ENCODE data around the gene SBF1.
"Not testable (repeated sequence)": the region's sequence is repeated elsewhere in the genome, so short reads cannot be mapped to it uniquely, and the experiment has no call there.

The SBF1 gene

GRCh38 chr22:50443801-50444625, 30.8 kb downstream of the SBF1 start:
- no peak for DNase-seq

DNA sequence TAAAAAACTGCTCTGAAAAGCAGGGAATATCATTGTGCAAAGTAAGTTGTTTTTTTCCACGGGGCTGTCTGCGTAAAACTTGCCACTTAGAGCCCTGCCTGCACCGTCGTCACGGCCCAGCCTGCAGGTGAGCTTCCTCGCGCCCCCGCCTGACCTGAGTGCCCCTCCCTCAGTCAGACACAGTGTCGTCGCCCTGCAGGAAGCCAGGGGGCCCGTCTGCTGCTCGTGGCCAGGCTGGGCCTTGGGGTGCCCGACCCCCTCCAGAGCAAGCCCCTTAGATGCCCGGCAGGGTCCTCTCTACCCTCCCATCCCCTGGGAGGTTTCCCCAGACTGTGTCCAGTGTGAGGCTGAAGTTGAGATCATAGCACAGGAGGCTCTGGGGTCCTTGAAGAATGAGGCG, 31.6 kb downstream of the SBF1 start:
- no peak for DNase-seq

- DNase-seq, result no peak
These were observed 33.3 kb downstream of the SBF1 start for GRCh38 chr22:50441428-50441993.

DNA sequence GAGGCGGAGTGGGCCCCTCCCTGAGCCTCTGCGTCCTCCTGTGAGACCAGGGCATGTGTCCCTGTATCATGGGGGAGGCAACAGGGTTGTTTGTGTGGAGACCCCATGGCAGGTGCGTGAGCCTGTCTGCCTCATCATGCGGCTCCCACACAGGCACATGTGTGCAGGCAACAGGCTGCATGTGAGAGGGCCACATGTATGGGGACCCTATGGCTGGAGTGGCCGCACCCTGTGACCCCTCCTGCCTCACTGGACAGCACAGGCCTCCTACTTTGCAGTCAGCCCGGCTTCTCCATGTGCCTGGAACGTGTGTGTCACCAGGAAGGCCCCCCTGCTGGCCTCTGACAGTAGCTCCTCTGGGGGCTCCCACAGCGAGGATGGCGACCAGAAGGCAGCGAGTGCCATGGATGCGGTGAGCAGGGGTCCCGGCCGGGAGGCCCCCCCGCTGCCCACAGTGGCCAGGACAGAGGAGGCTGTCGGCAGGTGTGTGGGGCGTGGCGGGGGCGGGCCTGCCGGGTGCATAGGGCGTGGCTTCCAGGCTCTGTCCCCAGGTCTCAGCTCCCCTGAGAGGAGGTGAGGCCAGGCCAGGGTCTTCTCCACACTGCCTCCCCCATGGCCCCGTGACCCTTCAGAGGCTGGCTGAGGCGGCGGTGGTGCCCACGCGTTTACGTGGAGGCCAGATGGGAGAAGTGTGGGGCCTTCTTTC, 34.1 kb downstream of the SBF1 start:
- DNase-seq, result no peak

DNA sequence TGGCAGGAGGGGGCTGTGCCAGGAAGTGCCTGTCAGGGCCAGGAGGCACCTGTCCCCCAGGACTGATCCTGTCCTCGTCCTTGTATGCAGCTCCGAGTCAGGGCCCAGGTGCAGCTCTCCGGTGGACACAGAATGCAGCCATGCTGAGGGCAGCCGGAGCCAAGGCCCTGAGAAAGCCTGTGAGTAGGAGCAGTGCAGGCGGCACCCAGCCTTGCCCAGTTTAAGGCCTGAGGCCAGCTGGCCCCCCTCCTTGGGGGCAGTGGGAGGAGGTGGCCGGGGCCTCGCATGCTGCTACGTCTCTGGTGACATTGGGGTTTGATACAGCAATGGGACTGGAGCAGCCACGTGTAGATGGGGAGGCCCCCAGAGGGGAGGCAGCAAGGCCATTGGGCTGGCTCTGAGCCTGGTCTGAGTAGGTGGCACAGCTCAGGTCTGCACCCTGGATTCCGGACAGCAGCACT, 34.9 kb downstream of the SBF1 start:
- no peak for DNase-seq

DNA sequence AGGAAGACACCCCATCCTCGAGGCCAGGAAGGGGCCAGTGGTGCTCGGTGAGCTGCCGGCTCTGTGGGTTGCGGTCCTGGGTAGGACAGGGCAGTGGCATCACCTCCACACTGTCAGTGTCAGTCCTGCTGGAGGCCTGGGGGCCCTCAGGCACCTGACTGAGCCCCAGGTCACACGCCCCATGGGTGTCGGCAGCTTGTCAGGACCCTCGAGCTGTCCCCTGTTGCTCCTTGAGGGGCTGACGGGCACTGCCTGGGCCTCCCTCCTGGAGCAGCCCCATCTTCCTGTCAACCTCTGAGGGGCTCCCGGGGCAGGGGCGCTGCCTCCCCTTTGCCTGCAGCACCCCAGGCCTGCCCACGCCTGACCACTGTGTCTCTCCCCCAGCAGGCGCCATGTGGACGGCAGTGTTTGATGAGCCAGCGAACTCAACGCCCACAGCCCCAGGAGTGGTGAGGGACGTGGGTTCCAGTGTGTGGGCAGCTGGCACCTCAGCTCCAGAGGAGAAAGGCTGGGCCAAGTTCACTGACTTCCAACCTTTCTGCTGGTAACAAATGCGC, 35.4 kb downstream of the SBF1 start:
- DNase-seq, result no peak

DNA sequence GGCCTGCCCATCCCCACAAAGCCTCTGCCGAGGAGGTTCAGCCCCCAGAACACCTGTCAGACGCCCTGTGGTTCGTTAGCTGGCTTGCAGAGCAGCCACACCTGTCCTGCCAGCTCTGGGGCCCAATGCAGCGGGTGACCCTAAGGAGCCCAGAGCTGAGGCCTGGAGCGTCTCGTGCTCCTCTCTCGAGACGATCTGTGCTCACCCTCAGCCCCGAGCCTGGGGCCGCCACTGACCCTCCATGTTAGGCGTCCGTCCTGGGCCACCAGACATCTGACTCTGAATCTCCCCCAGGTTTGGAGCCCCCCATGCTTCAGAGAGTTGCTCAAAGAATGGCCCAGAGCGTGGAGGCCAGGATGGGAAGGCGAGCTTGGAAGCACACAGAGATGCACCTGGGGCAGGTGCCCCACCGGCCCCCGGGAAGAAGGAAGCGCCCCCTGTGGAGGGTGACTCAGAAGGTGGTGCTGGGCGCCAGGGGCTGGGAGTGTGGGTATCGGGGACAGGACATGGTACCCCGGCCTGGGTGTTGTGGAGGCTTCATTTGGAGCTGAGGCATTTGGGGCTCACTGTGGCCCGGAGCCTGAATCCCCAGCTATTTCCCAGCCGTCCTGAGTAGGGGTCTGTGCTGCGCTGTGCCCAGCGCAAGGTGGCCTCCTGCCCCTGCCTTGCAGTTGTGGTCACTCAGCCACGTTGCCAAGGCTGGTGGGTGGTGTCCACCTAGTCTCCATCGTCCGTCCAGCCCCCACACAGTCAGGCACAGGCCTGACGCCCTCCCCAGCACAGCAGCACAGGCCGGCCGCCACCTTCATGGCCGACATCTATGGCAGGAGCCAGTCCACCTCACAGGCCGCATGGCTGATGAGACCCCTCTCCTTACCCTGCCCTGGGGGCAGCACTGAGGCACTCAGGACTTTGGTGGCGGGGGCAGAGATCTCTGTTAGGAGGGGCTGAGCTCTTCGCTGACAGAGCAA, 36.2 kb downstream of the SBF1 start:
- no peak for DNase-seq

DNA sequence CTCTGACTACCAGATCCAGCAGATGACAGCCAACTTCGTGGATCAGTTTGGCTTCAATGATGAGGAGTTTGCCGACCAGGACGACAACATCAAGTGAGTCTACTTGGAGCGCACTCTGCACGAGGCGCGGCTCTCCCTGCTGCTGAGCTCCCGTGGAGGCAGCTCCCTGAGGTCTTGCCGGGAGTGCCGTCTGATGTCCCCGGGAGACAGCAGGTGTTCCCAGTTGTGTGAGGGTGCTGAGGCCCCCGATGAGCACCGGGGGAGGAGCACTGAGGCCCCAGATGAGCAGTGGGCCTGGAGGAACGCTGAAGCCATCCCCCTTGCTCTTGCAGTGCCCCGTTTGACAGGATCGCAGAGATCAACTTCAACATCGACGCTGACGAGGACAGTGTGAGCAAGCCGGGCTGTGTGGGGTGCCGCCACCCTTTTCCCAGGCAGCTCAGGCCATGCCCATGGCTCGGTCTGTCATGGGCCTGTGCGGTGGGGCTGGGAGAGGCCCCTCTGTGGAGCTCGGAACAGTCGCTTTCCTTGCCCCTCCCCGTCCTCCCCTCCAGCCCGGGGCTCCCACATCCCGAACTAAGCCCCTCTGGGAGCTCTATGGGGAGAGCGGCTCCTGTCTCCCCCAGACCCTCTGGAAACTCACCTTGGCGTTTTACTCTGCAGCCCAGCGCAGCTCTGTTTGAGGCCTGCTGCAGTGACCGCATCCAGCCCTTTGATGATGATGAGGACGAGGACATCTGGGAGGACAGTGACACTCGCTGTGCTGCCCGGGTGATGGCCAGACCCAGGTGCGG, 37.1 kb downstream of the SBF1 start:
- DNase-seq, result no peak

DNA sequence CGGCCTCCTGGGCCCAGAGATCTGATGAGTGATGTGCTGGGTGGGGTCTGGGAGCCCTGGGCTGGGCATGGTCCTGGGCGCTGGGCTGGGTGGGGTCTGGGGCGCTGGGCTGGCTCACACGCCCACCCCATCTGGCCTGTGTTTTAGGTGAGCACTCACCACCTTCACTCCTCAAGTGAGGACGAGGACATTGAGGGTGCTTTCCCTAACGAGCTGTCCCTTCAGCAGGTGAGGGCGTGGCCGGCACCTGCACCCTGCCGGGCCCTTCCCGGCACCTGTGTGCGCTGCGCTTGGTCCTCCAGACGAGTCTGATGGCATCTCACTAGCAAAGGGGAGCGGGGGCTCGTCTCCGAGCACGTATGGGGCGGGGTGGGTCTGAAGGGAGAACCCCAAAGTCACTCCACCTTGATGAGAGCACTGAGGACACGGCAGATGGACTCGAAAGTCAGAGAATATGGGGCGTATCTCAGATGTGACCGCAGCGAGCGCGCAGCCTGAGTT, 37.9 kb downstream of the SBF1 start:
- DNase-seq, result no peak

DNA sequence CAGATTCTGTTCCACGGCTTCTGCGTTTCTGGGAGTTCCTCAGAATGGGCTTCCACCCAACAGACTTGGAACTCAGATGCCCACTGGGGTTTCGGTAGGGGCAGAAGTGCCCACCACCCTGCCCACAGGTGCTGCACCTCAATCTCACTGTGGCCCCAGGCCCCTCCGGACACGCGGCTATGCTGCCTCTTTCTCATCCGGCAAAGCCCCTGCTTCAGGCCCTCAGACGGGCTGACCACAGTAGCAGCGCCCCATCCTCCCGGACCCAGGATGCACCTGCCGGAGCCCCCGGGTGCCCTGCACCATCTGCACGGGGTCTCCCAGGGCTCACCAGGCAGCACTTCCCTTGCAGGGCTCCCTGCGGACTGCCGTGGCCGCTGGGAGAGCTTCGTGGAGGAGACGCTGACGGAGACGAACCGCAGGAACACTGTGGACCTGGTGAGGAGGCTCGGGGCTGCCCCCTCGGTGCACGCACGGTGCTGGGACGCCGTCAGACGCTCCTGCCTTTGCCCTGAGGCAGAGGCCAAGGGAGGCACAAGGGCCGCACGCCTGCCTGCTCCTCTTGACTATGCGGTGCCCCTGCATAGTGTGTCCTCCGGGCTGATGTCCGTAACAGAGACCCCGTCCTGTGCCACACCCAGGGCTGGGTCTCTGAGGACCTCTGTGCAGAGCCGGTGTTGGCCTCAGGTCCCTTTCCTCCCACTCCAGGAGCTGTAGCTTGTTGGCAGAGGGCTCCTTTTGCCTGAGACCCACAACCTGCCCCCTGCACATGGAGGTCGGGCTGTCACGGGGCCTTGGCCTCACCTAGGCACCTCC, 38.6 kb downstream of the SBF1 start:
- DNase-seq, result no peak

GRCh38 chr22:50435291-50436014, 39.4 kb downstream of the SBF1 start:
- DNase-seq, result no peak

- no peak for DNase-seq
These were observed 40.0 kb downstream of the SBF1 start for GRCh38 chr22:50434849-50435248.

DNA sequence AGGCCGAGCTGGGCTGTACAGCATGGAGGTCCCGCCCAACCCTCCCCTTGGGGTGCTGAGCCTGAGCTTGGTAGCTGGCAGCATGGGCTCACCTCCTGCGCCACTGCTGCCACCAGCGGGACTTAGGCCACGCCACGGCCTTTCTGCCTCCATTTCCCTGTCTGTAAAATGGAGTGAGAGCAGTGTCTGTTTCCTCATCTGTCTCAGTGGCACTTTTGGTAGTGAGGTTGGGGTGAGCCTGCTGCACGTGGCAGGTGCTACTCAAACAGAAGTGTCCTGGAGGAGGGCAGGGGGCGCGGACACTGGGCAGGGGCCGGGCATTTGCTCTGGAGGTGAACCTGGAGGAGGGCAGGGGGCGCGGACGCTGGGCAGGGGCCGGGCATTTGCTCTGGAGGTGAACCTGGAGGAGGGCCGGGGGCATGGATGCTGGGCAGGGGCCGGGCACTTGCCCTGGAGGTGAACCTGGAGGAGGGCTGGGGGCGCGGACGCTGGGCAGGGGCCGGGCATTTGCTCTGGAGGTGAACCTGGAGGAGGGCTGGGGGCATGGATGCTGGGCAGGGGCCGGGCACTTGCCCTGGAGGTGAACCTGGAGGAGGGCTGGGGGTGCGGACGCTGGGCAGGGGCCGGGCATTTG, 41.8 kb downstream of the SBF1 start:
- not testable (repeated sequence) for DNase-seq

DNA sequence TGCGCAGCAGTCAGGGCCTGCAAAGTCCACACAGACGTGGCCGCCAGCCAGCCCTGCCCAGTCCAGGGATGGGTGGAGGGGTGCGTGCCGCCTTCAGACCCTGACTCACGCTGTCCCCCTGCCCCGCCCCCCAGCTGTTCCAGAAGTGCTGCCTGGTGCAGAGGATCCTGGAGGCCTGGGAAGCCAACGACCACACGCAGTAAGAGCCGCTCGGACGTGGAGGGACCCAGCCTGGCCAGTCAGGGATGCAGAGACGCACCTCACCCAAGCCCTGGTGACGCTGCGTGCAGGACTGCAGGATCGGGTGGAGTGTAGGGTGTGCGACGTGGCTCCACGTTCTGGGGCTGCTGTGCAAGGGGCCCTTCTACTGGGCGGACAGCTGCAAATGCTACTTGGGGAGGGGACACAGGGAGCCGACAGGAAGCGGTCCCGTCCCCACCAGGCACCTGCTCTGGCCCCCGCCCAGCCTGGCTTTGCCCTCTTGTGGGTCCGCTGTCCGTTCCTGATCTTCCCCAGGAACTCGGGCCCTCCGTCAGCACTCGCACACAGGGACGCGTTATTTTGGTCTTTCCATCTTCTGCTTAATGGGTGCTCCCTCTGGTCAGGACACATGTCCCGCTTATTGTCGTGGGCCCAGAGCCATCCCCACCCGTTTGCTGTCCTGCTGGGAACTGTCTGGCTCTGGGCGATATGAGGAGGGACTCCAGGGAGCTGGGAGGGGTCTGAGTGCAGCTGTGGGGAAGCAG, 42.5 kb downstream of the SBF1 start:
- DNase-seq, result no peak

DNA sequence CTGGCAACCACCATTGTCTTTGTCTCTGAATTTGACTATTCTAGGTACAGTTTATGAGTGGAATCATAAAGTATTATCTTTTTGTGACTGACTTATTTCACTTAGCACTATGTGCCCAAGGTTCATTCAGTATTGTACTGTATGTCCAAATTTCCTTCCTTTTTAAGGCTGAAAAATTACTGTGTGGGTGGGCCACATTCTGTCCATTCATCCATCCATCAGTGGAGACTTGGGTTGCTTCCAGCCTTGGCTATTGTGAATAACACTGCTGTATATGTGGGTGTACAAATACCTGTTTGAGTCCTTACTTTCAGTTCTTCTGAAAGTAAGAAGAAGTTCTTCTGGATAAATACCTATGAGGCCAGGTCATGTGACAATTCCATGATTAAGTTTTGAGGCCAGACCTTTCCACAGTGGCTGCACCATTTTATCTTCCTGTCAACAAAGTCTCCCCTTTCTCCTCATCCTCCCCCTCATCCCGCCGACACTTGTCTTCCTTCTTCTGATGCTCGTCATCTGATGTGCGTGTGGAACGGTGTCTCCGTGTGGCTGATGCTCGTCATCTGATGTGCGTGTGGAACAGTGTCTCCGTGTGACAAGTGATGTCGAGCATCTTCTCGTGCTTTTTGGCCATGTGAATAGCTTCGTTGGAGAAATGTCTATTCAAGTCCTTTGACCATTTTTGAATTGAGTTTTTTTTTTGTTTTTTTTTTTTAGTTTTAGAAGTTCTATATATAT, 49.5 kb downstream of the SBF1 start:
- DNase-seq, result no peak

DNA sequence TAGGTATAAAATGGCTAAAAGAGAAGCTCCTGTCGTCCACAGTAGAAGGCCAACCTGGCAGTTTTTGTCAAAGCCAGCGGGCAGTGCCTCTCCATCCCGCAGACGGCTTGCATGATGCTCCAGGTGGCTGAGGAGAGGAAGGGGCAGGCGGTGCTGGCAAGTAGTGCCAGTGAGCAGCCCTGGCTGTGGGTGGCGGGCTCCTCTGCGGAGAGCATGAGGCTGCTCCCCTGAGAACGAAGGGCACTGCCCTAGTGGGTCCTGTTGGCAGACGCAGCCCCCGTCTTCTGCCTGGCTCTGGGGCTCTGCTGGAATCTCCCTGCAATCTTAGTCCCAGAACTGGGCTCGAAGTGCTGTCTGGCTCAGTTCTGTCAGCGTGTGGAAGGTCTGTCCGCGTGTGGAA, 50.9 kb downstream of the SBF1 start:
- no peak for DNase-seq

DNA sequence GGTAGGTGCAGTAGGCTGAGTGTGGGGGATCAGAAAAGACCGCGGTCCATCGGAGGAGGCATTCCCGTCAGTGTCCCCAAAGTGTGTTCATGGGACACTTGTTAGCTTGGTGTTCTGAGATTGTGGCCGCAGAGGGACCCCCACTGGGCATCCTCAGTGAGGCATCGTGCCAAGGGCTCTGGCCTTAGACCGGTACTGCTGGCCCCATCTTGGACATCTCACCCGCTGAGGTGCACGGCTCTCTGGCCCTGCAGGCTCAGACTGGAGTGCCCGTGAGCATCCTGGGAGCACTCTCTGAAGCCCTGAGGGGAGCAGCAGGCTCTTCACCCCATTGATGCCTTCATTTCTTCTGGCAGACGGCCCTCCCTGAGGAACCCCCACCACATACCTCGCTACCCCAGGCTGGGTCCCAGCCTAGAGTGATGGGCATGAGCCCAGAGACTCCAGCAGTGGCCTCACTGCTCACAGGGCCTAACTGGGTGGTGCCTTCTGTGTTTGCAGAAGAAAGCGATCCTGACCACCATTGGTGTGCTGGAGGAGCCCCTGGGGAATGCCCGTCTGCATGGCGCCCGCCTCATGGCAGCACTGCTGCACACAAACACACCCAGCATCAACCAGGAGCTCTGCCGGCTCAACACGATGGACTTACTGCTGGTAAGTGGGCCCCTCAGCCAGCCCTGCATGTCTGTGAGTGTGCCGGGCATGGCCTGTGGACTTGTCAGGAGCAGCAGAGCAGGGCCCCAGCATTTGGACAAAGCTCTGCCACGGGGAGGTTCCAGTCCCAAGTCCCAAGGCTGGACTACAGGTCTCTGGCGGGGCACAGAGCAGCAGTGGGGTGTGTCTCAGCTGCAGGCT, 51.6 kb downstream of the SBF1 start:
- no peak for DNase-seq

All from central memory CD4-positive, alpha-beta T cell (primary cell).